NCI-H460 (cell line): ENCODE data around the gene SLAMF1. TPM values are rescaled to one million over a fixed set of nuclear protein-coding genes. Genes with fewer than 3 reads are reported as not detected.
"Not testable (repeated sequence)": the region's sequence is repeated elsewhere in the genome, so short reads cannot be mapped to it uniquely, and the experiment has no call there.

Source experiments
- DNase-seq: peaks from one replicate; pipeline ENCODE4 v3.0.0-alpha.2; 2016; ENCODE audit warnings: low read depth; ENCODE audit errors: extremely low read depth
- polyA plus RNA-seq: library from polyadenylated mRNA; depleted of rRNA; stranded (reverse); fragments of >200 nt; gene quantifications from 2 replicates; pipeline ENCODE4 v1.2.3, GENCODE V29; 2014; cell fraction: nucleus; rRNA removed
- total RNA-seq: library from RNA; depleted of rRNA; stranded (reverse); fragments of >200 nt; shearing (Covaris generic); gene quantifications from 2 replicates; pipeline ENCODE4 v1.2.3, GENCODE V29; 2014; rRNA removed

The SLAMF1 gene
- not detected in 2 replicates for total RNA-seq
- not detected in 2 replicates for polyA plus RNA-seq

DNA sequence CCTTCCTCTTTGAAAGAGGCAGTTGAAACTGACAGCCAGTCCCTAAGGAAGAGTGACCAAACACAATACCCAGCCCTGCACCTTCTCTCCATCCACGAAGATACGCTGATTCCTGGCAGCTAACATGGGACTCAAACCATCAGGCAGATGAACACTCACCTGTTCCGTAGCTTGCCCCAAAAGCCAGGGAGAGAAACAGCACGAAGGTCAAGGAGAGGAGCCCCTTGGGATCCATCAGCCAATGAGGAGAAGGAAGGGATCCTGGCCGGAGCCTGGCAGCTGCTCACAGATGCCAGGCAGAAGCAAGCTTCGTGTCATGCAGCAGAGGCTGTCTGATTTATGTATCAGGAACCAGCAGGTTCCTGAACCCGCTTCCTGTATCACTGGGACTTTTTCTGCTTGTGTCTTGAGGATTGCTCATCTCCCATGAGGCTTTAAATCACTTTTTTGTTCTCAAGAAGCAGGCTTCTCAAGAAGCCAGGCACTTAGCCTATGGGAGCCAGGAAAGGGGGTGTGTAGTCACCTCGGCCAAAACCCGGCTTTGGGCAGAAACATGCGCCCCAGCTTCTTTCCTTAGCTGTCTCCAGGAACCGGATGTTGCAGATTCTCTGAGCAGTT is at the start of gene SLAMF1:
Gene SLAMF1, minus strand, starts transcription at position 334 of the 618 bp plus-strand sequence. Its CDS starts 99 bp downstream, at position 235.
- no peak for DNase-seq

DNA sequence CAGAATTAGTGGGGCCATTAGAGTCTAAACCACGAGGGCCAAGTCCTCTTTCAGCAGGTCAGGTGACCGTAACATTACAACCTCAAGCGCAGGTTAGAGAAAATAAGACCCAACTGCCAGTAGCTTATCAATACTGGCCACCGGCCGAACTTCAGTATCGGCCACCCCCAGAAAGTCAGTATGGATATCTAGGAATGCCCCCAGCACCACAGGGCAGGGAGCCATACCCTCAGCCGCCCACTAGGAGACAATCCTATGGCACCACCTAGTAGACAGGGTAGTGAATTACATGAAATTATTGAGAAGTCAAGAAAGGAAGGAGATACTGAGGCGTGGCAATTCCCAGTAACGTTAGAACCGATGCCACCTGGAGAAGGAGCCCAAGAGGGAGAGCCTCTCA is 45.5 kb upstream of the SLAMF1 start:
- DNase-seq = not testable (repeated sequence)

DNA sequence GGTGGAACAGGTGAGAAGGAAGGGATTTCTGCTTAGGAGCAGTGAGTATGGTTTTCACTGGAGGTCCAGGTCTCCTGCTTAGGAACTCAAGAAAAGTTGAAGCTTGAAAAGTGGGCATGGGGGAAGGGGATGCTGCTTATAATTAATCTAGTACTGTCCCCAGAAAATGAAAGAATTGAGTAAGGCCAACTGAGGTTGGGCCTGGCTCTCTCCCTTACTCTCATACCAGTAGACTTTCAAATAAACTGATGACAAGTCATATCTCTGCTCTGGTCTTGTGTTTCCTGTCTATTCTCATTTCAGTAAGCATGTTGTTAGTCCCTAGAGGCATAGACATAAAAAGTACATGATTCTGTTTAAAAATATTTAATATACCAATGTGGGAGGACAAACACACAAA is 38.4 kb upstream of the SLAMF1 start:
- no peak for DNase-seq

DNA sequence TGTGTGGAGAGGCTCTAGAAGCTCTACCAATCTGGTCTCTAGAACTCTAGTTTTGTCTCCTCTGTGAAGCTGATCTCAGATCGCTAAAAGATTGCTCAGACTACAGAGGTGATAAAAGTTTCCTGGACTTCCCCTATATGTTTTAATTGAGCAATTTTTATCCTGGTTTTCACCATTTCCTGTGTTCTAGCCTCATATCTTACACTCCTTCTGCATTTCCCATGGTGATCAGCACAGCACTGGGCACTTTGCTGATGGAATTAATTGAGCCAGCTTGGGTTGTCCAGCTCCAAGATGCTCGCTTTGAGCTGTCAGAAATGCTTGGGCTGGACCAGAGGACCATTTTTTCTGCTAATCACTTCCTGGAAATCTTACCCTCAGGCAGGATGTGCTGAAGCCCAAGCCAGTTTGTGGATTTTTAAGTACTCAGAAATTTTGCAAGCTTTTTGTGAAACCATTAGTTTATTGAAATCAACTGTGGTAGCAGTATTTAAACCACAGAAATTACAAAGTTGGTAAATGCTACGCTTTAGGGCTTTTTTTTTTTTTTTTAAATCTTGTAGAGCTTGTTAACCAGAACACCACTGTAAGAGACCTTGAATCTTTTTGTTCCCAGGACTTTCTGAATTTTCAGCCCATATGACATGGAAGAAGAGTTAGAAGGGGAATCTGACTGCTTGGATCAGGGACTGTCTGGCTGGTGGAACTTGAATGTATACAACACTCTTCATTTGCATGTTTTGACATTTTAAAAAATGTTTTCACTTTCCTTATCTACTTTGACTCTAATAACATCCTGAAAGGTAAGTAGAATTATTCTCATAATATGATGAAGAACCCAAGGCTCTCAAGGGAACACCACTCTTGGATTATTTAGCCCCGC is 36.4 kb upstream of the SLAMF1 start:
- DNase-seq = no peak

- DNase-seq = no peak
These were observed 35.0 kb upstream of the SLAMF1 start for GRCh38 chr1:160681891-160682140.

- peak; percentile 76 for DNase-seq
These were observed 34.4 kb upstream of the SLAMF1 start for GRCh38 chr1:160681066-160681890.

- DNase-seq = no peak
These were observed 33.6 kb upstream of the SLAMF1 start for GRCh38 chr1:160680399-160680798.

DNA sequence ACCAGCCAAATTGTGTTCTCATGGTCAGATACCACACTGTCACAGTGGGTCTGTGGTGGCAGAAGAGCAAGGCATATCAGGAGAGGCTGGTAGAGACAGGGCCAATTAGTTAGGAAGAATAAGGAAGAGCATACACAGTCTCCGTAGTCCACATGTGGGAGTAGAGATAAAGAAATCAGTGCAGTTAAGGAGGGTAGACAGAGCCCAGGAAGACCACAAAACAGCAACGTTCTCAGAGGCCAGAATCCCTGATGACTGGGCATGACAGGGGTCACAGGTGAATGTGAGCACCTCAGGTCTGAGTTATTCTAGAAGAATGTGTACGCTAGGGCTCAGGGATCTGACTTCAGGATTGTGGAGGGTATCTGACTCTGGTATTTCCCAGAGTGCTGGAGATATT is 33.0 kb upstream of the SLAMF1 start:
- DNase-seq = no peak

GRCh38 chr1:160676869-160677597 is 30.2 kb upstream of the SLAMF1 start:
- DNase-seq = no peak

GRCh38 chr1:160675641-160676410 is 29.0 kb upstream of the SLAMF1 start:
- peak; percentile 62 for DNase-seq

DNA sequence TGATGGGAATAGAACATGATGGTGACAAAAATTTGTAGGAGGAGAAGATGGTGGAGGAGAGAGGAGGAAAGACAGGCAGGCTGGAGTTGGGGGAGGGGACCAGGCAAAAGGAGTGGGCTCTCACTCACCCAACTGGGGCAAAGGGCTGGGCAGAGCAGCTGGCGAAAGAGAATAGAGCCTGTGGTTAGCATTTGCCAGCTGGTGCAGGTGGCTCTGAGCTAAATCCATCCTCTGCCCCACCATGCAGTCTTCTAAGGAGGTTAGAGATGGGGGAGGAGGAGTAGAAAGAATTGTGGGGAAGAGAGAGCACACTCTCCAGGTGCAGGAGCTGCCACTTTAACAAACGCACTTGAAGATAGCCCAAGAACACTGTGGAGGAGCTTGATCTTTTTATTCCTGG is 27.6 kb upstream of the SLAMF1 start:
- DNase-seq = no peak

DNA sequence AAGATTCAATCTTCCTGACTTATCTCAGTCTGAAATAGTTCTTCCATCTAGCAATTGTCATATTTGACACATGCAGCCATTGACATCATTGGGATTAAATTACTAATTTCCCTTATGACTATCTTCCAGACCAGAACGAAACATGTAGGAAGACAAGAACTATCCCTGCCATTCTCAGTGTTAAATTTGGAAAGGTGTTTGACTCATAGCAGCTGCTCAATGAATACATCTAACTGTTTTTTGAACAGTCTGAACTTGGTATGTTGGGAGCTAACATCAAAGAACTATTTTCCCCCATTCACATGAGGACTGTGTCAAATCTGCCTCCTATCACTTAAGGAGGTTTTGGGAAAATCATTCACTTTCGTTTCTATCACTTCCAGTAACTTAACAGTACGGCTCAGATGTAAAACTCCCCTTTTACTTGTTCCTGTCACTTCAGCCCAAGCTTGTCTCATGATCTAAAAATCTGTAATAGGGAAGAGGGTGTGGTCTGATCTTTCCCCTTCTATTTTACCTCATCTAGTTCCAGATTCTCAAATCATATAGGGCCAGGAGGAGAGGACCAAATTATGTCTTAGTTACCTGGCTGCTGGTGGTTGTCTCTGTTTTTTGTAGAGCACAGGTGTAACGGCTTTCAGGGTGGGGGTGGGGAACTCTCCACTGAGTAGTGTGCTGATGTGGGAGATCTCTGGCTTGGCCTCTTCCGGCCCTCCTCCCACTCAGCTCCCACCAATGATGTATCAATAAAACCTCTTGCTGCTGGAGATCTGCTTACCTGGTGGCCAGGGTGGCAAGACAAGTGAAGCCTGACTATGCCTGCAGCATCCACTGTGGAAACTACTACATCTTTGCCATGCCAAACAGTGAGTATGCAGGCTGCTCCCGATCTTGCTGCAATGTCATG is 26.2 kb upstream of the SLAMF1 start:
- no peak for DNase-seq

DNA sequence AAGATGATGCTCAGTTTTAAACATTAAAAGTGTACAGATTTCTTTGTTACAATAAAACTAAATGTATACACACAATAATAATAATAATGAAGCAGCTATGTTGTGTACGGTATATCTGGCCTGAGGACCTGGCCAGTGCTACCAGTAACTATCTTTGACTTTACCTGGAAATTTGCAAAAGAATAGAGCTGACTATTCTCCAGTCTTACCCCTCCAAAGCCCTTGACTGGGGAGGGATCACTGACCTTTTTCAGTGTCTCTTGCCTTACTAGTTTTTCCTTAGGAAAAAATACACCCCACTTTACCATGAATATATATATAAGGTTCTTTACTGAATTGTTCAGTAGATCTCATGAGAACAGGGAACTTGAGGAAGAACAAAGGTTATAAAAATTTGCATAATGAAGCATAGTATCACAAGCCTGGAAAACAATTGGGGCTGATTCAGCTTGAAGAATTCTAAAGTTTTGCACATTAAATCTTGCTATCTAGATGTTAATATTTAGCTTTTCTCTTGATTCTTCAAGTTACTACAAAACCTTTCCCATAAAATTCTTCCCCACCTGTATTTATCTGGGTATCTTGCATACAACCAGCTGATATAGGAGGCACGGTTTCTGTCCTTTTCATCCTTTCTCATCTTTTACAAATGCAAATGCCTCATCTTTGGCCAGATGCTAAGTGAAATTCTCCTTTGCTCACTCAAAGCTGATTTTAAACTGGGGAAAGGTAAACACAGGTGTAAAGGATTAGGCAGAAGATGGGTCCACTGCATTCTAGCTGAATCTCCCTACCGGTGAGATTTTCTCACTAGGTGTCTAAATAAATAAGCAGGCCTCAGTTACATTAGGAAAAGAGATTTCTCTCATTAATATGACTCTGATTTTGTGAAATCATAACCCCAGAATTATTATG is 25.0 kb upstream of the SLAMF1 start:
- DNase-seq = no peak

DNA sequence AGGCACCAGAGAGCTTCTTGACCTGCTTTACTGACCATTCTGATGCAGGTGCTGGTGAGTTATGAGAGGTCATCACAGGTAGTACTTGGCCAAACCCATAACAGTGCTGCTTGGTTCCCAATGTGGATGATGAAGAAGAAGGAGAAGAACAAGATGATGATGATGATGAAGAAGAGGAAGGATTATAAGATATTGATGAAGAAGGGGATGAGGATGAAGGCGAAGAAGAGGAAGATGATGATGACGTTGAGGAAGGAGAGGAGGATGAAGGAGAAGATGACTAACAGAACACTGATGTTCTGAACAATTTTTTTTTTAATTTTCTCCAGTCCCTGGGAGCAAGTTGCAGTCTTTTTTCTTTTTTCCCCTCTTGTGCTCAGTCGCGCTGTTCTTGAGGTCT is 23.9 kb upstream of the SLAMF1 start:
- DNase-seq = no peak

DNA sequence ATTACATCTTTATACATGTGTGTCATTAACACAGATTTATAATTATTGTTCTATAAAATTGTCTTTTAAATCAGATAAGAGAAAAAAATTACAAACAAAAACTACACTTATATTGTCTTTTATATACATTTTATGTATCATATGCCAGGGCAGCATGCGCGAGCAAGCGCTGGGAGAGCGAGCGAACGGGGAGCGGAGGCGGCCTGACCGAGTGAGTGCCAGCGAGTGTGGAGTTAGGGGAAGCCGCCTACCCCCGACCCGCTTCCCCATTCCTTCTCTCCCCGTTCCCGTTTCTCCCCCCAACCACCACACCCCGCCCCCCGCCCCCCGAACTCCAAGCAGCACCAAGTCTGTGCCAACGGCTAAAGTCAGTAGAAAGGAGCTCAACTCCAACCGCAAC is 23.0 kb upstream of the SLAMF1 start:
- no peak for DNase-seq

- no peak for DNase-seq
These were observed 22.4 kb upstream of the SLAMF1 start for GRCh38 chr1:160669276-160669675.

- DNase-seq = no peak
These were observed 21.1 kb upstream of the SLAMF1 start for GRCh38 chr1:160667896-160668295.

DNA sequence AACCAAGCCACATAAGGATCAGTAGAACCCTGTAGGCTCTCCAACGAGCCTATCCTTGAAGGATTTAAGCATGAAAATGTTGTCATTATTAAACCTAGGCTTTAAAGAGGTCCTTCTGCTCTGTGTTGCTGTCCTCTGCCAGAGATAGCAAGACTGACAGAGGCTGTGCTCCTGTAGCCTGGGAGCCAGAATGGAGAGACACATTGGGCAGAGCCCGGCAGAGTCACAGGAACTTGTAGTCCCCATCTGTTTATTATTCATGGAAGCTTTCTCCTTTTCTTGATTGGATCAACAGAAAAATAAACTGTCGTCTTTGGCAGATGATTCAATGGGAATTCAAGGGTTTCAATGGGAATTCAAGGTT is 19.2 kb upstream of the SLAMF1 start:
- DNase-seq = no peak
